Activated CD4-positive, alpha-beta T cell treated with anti-CD3 and anti-CD28 coated beads for 24 hours (primary cell): ENCODE data around the gene GRIK1.

ENCODE experiments used
- DNase-seq, 2 donors: peaks; one replicate each; pipeline ENCODE4 v3.0.0-alpha.2; 2020; ENCODE audit warnings: low read depth in 2 of 2

GRIK1 gene

DNA sequence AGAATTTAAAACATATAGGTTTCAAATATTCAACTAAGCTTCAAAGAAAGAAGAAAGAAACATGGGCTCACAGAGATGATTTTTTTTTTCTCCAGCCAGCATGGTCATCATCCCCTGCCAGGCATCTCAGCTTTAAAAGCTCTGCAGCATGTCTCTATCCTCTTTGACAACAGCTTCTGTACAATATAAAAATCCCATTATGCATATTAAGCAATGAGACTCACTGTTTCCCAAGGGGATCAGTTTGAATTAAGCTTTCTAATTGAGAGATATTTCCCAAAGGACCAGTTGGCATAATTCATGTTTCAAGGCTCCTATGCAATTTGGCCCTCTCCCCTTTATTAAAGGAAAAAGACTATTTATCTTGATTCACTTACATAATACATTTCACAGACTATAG lies 220.3 kb downstream of the GRIK1 start:
- DNase-seq: no peak

DNA sequence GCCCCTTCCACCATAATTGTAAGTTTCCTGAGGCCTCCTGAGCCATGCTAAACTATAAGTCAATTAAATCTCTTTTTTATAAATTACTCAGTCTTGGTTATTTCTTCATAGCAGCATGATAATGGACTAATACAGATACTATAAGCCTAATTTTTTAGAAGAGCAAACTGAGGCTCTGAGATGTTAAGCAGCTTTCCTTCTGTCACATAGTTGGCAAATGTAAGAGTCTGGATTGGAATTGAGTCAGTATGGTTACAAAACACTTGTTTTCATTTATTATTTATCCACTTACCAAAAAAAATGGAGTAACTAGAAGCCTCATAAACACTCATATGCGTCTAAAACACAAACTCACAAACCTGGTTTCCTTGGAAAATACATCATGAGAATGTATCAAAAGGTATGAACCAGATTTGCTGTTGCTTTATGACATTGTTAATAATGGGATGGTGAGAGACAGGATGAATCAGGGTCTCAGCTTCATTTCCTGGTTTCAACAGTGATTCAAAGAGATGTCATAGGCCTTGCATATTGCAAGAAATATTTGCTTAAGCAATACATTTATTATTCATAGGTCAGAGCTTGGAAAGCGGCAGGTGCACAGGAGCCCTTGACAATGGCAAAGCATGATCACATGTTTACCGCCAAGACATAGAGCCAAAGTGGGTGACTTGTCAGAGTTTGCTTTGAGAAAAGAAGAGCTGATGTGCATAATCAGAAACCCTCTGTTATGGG lies 221.5 kb downstream of the GRIK1 start:
- DNase-seq: no peak

DNA sequence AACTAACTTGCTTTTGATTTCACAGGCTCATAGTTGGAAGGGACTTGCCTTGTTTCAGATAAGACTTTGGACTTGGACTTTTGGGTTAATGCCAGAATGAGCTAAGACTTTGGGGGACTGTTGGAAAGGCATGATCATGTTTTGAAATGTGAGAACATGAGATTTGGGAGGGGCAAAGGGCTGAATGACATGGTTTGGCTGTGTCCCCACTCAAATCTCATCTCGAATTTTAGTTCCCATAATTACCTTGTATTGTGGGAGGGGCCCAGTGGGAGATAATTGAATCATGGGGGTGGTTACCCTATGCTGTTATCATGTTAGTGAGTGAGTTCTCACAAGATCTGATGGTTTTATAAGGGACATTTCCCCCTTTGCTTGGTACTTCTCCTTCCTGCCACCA lies 222.1 kb downstream of the GRIK1 start:
- DNase-seq: no peak

DNA sequence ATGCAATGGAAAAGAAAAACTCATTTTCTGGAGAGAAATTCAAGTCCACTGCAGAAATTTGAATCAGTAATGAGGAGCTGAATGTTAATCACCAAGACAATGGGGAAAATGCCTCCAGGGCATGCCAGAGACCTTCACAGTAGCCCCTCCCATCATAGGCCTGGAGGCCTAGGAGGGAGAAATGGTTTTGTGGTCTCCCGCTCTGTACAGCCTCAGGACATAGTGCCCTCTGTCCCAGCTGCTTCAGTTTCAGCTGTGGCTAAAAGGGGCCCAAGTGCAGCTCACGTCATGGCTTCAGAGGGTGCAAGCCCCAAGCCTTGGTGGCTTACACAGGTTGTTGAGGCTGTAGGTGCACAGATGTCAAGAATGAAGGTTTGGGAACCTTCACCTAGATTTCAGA lies 223.0 kb downstream of the GRIK1 start:
- no peak for DNase-seq

DNA sequence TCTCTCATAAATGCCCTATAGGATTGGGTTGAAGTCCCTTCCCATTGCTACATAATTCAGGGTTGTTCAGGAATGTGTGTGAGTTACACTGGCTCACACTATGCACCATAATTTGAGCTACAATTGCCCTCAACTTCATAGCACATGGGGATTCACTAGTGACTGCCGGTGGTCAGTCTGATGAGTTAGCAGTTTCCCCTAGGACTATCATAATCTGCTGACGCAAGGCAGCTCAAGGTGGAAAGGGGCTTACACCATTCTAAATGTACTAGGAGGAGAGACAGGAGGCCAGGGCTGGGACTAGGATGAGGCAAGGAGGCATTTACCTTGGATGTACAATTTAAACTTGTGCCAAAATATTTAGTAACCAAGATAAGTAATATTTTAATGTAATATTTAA lies 224.7 kb downstream of the GRIK1 start:
- no peak for DNase-seq

DNA sequence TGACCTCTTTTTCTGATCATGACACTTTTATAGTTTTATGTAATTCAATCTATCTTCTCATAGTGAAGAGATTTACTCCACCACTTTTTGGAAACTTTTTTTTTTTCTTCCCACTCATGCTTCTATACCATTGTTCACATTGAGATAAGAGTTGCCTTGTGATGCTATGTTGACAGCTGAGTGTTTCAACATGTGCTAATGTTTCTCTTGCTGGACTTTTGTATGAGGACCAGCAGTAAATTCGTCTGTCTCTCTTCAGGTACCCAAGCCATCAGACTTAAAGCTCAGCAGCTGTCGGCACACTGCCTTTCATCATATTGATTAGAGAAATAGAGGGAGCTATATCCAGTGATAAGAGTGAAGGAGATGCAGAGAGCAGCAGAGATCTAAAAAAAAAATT lies 227.0 kb downstream of the GRIK1 start:
- no peak for DNase-seq

DNA sequence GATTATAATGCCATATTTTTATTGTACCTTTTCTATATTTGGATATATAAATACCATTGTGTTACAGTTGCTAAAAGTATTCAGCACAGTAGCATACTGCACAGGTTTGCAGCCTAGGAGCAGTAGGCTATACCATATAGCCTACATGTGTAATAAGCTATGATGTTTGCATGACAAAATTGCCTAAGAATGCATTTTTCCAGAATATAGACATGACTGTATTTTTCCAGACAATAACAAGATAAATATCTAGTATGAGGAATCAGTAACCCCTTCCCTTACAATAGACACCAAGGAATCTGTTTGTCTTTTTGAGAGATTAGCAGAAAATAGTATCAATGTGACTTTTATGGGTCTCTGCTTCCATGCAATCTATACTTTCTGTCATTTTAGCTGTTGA lies 228.6 kb downstream of the GRIK1 start:
- no peak for DNase-seq

DNA sequence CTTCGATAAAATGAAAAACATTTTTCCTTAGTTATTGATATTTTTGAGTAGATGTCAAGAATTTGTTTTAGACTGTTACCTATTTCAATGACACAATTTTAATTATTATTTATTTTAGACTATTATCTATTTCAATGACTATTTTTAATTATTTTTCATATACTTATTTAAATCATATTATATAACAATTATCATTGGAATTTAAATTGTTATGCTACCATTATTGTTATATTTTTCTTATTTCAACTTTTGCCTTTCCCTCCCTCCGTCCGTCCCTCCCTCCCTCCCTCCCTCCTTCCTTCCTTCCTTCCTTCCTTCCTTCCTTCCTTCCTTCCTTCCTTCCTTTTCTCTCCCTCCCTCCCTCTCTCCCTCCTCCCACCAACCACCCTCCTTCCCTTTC lies 229.3 kb downstream of the GRIK1 start:
- DNase-seq: no peak

DNA sequence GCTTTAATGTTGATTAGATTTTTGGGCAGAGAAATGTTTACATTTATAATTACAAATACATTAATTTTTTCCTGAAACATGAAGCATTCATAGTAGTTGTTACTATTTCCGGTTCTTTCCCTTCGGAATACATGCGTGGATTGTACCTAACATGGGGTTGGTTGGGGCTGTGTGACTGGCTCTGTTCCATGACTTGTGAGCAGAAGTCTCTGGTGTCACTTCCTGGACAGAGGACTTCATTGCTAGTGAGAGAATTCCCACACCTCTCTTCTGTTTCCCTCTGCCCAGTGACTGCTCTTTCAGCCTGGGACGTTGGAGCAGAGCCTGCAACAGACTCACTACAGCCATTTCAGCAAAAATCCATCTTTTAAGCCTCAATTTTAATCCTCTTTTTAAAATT lies 231.4 kb downstream of the GRIK1 start:
- DNase-seq: no peak

DNA sequence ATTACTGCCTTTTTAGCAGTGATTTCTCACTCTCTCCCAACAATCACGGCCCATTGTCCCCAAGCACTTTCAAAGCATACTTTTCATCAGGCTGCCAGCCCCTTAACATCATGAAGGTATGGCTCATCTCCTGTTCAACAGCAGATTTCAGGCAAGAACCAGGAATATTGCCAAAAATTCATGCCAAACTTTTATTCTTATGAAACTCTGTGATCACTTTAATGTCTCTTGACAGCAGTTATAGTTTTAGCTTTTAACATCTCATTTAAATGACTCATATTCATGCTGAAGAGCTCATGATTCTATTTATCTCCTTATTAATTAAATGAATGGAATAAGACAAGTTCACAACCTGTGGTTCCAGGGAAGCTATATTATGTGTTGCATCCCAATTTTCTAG lies 235.1 kb downstream of the GRIK1 start:
- DNase-seq: no peak

DNA sequence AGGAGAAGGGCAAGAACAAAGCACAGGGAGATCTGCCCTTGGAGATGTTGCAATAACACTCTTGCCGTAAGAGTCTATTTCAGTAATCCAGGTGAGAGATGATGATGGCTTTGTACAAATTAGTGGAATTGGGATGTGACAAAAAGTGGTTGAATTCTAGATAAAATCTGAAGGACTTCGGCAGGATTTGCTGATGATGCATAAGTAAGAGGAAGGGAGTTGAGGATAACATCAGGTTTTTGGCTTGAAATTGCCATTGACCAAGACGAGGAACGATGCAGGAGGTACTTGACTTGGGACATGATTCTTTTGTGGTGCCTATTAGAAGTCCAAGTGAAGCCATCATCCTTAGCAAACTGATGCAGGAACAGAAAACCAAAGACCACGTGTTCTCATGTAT lies 238.1 kb downstream of the GRIK1 start:
- no peak for DNase-seq

DNA sequence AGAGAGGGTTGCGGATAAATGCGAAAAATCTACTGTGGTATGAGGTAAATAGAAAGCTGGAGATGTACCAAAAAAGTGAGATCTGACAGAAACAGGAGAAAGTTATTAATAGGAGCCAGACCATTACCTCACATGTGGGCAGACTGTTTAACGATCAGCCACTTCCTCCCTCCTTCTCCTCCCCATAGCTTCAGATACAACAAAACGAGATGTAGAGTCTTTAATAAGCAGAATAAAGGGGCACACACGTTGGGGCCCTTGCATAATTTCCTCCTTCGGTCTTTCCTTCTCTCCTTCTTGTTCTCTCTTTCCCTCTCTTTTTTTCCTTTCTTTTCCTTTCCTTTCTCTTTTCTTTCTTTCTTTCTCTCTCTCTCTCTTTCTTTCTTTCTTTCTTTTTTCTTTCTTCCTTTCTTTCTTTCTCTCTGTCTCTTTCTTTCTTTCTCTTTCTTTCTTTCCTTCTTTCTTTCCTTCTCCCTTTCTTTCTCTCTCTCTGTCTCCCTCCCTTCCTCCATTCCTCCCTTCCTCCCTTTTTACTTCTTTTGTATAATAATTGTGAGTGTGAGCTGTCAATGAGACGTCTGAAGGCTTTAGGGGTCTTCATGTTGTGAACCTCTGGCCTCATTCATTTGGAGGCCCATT lies 242.1 kb downstream of the GRIK1 start:
- no peak for DNase-seq

DNA sequence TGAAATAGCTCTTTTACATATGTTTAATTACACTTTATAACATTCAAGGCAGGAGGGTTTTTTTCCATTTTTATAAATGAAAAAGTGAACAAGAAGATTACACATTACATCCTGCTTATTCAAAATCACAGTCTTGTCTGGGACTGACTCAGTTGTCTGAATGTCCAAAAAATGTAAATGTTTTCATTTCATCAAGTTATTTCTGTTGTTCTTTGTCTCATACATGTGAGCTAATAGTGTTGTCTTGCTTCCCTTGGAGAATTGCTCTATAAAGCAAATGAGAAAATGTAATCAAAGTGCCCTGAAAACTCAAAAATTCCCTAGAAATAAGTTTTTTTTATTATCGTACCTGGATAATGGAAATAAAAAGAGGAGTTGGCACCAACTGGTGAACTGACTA lies 242.9 kb downstream of the GRIK1 start:
- DNase-seq: no peak

DNA sequence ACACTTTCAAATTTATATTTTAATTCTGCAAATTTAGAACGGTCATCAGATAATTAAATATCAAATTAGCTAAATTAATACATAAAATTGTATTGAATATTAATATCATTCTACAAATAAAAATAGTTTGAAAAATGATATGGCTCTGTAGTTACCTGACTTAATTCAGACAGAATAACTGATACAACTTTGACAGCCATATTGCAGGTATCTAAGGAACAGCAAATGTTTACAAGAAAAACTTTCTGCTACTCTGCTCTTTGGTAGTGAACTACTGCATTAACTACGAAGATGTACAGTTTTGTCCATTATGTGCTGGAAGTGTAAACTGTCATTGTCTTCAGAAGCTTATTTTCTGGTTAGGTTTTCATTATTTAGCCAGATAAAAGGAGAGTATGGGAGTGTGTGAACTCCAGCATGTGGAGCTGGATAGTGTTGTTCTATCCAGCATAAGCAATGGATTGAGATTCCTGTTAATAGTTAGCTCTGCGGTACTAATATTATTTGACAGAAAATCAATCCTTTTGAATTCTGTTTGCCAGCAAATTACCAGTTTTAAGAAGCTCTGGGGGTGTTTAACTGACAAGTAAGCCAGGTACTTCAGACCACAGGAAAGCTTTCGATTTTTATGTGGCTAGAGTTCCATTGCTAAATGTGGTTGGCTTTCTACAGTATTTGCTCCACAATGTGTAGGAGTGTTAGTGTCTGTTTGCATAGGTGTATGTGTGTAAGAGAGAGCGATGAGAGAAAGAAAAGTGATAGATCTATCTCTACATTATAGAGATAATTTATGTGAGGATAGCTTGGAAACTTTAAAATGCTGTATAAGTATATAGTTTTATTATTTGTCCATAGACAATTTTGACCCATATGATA lies 247.9 kb downstream of the GRIK1 start:
- DNase-seq: no peak

DNA sequence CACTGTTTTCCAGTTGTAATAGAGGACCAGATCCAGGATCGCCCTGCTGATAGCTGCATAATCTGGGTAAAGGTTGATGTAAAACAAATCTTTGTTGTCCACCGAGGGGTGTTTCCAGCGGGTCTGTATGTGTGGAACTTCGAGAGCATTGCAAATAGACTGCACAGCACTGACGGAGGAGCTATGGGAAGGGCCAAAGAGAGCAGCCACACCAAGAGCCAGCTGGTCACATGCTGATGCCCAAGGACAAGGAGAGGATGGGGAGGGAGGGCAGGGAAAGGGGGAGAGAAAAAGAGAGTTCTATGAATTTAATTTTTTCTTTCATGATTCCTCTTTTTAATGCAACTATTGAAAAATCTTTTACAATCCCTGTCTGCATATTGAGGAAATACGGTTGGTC lies 250.0 kb downstream of the GRIK1 start:
- no peak for DNase-seq

DNA sequence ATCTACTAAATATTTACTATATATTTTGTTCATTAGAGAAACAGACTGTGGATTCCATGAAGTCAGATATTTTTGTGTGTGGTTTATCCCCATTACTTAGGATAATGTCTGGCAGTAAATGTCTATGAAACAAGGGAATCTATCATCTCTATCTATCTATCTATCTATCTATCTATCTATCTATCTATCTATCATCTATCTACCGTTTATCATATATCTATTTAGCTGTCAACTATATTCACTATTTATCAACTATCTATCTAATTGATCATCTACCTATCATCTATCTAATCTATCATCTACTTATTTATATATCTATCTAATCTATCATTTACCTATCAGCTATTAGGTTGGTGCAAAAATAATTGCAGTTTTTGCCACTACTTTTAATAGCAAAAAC lies 255.7 kb downstream of the GRIK1 start:
- DNase-seq: no peak

DNA sequence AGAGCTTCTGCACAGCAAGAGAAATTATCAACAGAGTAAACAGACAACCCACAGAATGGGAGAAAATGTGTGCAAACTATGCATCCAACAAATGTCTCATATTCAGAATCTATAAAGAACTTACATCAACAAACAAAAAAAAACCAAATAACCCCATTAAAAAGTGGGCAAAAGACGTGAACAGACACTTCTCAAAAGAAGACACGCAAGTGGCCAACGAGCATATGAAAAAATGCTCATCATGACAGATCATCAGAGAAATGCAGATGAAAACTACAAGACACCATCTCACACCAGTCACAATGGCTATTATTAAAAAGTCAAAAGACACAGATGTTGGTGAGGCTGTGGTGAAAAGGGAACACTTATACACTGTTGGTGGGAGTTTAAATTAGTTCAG lies 257.0 kb downstream of the GRIK1 start:
- DNase-seq: no peak

DNA sequence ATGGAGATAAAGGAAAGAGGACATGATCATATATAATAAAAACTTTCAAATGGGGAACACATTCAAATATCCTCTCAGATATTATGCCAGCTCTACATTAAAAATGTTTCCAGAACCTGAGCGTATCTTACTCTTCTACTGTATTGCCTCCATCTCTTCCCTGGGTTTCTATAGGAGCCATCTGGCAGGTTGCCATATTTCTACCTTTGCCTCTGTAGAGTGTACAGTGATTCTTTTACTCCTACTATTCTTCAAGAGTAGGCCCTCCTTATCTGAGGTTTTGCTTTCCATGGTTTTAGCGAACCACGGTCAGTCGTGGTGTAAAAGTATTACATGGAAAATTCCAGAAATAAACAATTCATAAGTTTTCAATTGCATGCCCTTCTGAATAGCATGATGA lies 259.5 kb downstream of the GRIK1 start:
- no peak for DNase-seq

DNA sequence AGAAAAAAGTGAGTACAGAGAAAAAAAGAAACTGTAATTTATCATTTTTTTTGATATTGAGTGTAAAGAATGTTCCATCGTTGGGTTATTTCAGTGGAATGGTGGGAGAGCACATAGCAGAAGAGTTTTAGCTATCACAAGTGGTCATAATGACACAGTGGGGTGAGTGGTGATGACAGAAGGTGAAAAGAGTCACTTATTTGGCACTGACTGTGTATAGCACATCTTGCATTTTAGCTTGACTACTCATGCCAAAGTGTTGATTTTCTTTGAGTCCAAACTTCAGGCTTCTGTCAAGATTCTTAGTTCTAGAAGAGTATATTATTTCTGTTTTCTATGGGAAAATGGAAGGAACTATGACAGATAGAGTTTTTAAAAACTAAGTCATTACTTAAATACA lies 261.2 kb downstream of the GRIK1 start:
- no peak for DNase-seq

DNA sequence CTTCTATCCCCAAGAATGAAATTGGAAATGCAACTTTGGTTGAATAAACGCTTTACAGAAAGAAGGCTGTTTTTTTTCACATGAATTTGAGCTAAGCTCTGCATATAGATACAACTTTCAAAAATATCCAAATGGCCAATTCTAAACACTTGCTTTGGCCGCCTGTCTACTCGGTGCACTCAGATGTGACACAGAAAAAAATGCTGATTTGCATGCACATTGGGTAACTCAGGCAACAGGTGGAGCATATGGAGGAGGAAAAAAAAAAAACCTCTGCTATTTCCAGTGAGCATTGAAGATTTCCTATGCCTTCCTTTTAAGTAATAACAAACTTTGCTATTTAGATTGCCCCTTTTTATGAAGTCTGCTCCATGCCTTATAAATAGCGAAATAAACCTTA lies 262.5 kb downstream of the GRIK1 start:
- no peak for DNase-seq

DNA sequence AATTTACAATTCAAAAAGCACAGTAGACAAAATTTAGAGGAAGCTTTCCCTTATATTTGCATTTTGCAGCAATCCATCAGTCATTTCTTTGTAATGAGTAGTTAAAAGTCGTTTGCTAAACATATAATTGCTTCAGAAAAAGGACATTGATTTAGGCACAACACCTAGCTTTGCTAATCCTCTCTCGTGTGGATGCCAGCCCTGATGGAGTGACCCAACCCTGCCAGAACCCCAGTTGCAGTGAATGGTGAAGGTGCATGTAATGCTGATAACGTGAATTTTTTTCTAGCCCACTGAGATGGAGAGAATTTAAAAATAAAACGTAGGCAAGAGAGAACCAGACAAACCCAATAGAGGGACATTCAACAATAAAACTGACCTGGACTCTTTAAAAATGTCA lies 263.4 kb downstream of the GRIK1 start:
- DNase-seq: no peak

DNA sequence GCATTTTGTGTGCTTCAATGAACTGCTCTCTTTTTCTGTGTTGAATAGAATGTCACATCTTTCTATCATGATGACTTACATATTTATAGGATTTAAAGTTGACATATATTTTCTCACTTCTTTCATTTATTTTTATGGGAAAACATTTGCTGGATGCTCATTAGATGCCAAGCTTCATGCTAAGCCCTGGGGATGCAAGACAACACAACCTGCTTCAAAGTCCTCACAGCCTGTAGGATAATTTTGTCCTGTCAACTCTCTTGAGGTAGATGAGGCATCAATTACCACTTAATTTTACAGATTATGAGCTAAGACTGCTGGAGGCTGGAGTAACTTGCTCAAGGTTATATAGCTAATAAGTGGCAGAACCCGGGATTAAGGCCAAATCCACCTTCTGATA lies 264.3 kb downstream of the GRIK1 start:
- DNase-seq: no peak

DNA sequence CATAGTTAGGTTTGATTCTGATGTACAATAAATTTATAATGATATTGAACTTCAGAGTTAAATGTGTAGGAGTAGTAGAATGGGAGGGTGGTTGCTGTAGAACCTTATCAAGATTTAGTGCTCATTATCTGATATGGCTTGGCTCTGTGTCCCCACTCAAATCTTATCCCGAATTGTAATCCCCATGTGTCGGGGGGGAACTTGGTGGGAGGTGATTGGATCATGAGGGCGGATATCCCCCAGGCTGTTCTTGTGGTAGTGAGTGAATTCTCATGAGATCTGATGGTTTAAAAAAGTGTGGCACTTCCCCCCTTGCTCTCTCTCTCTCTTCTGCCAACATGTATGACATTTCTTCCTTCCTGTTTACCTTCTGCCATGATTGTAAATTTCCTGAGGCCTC lies 265.5 kb downstream of the GRIK1 start:
- DNase-seq: no peak
